PC-9 (cell line): ENCODE measurements around the gene S100A5. TPM values are rescaled to one million over a fixed set of nuclear protein-coding genes. Genes with fewer than 3 reads are reported as not detected.
"Not testable (repeated sequence)": the region's sequence is repeated elsewhere in the genome, so short reads cannot be mapped to it uniquely, and the experiment has no call there.

Experiments used
- BruUV-seq: library from RNA; stranded (reverse); fragments of 400-500 nt; replicated peaks from 2 replicates; lab custom pipeline; 2021; lab: Mats Ljungman, UMichigan
- CTCF ChIA-PET: fragments of 300-600 bp; sonication (Branson Sonifier 250); formaldehyde crosslinking; loops from one replicate; lab custom pipeline; 2022; ENCODE audit warnings: antibody characterized with exemption; lab: Charles Lee
- POLR2A ChIA-PET: fragments of 300-600 bp; sonication (Branson Sonifier 250); formaldehyde crosslinking; loops from one replicate; lab custom pipeline; 2022; ENCODE audit warnings: antibody characterized with exemption; ENCODE audit not compliant: unreplicated experiment; lab: Charles Lee
- DNase-seq, 2 experiments: peaks; one replicate each; pipeline versions ENCODE4 v3.0.0 to v3.0.0-alpha.2; 2015 to 2022; ENCODE audit warnings: mixed read lengths in 1 of 2
- H2AFZ ChIP-seq: fragments of 200-600 bp; sonication (generic); 2 replicates; pipeline ENCODE4 v1.8.1; 2017; ENCODE audit warnings: antibody characterized with exemption
- H3F3A ChIP-seq: fragments of 200-600 bp; sonication (generic); 2 replicates; pipeline ENCODE4 v1.8.1; 2017; ENCODE audit warnings: antibody characterized with exemption, mild to moderate bottlenecking, low read depth; ENCODE audit not compliant: insufficient read depth
- H3K27ac ChIP-seq: fragments of 200-600 bp; sonication (generic); 2 replicates; pipeline ENCODE4 v1.6.1; 2016; ENCODE audit warnings: mixed run types
- H3K27me3 ChIP-seq: fragments of 200-600 bp; sonication (generic); 2 replicates; pipeline ENCODE4 v1.6.1; 2016; ENCODE audit warnings: low read depth, mixed run types; ENCODE audit not compliant: insufficient read depth
- H3K36me3 ChIP-seq: fragments of 200-600 bp; sonication (generic); 2 replicates; pipeline ENCODE4 v1.6.1; 2016; ENCODE audit warnings: low read depth, mixed run types
- H3K4me1 ChIP-seq: fragments of 200-600 bp; sonication (generic); replicated peaks from 2 replicates; pipeline ENCODE4 v1.6.1; 2016; ENCODE audit warnings: mixed run types; ENCODE audit not compliant: insufficient read depth
- H3K4me2 ChIP-seq: fragments of 200-600 bp; sonication (generic); 2 replicates; pipeline ENCODE4 v1.6.1; 2017; ENCODE audit warnings: mixed run types
- H3K4me3 ChIP-seq: fragments of 200-600 bp; sonication (generic); 2 replicates; pipeline ENCODE4 v1.6.1; 2016; ENCODE audit warnings: mixed run types
- H3K79me2 ChIP-seq: fragments of 200-600 bp; sonication (generic); 2 replicates; pipeline ENCODE4 v1.6.1; 2017; ENCODE audit warnings: low read depth, mixed run types
- H3K9me2 ChIP-seq: fragments of 200-600 bp; sonication (generic); 2 replicates; pipeline ENCODE4 v1.8.1; 2017; ENCODE audit warnings: mild to moderate bottlenecking; ENCODE audit not compliant: insufficient read depth
- H3K9me3 ChIP-seq: fragments of 200-600 bp; sonication (generic); 2 replicates; pipeline ENCODE4 v1.8.1; 2016; ENCODE audit warnings: low read depth; ENCODE audit not compliant: insufficient read depth
- H4K20me1 ChIP-seq: fragments of 200-600 bp; sonication (generic); 2 replicates; pipeline ENCODE4 v1.8.1; 2017; ENCODE audit not compliant: insufficient read depth
- EZH2 ChIP-seq: fragments of 200-600 bp; sonication (generic); IDR thresholded peaks from 2 replicates; pipeline ENCODE4 v1.8.0; 2017; ENCODE audit warnings: antibody characterized with exemption, low read depth
- intact Hi-C: fragments of 100-400 bp; cut with micrococcal nuclease; formaldehyde crosslinking; loops from one replicate; pipeline ENCODE4 v1.10.0; 2022; ENCODE audit not compliant: unreplicated experiment
- total RNA-seq: library from RNA; stranded (reverse); gene quantifications from 2 replicates; pipeline ENCODE4 v1.2.3, GENCODE V29; 2021
- TF ChIP-seq, protein P1 (sequence below): fragments of 200-600 bp; sonication (generic); conservative IDR thresholded peaks from 2 replicates; pipeline ENCODE4 v1.6.1; 2017; ENCODE audit warnings: mixed run types, antibody characterized with exemption, mild to moderate bottlenecking, moderate library complexity

Gene S100A5
- total RNA-seq, 1 experiment from 2014 or later = 11.1 TPM

DNA sequence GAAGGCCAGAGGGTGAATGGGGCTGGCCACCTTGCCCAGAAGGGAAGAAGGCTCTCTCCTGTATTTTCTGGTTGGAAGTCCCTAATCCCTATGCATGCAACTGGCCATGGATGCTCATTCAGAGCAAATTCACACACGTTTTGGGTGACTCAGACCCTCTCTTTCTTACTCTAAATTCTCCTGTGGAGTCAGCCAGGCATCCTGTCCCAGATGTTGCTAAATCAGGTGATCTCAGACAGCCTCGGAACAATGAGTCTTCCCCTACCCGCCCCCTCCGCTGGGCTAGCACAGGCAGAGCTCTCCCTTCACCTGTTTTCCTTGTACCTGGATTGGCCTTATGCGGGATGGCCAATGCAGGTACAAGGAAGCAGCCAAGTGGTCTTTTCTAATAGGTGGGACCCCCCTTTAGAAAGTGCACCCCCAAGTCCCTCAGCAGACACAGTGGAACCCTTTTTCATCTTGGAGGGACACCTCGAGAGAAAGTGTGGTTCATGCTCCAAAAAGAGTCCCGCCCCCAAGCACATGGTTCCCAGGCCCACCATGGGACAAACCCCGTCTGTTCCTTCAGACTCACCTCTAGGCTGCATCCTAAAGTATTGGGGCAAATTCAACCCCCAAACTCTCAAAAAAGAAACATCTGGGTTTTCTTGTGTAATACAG is 13.6 kb downstream of the S100A5 start:
- DNase-seq = no peak
- no peaks in the 10 kb centered on the region for H3K27me3 ChIP-seq
- peaks cover 32% of the 10 kb centered on the region; the same call in 1 of the 2 replicates for H3F3A ChIP-seq
- no peak overlapping the region for H2AFZ ChIP-seq
- H3K9me2 ChIP-seq = no peaks in the 10 kb centered on the region
- intact Hi-C loops = no loop called here
- peaks cover 6% of the 10 kb centered on the region for H3K4me1 ChIP-seq
- TF ChIP-seq, protein P1, sequence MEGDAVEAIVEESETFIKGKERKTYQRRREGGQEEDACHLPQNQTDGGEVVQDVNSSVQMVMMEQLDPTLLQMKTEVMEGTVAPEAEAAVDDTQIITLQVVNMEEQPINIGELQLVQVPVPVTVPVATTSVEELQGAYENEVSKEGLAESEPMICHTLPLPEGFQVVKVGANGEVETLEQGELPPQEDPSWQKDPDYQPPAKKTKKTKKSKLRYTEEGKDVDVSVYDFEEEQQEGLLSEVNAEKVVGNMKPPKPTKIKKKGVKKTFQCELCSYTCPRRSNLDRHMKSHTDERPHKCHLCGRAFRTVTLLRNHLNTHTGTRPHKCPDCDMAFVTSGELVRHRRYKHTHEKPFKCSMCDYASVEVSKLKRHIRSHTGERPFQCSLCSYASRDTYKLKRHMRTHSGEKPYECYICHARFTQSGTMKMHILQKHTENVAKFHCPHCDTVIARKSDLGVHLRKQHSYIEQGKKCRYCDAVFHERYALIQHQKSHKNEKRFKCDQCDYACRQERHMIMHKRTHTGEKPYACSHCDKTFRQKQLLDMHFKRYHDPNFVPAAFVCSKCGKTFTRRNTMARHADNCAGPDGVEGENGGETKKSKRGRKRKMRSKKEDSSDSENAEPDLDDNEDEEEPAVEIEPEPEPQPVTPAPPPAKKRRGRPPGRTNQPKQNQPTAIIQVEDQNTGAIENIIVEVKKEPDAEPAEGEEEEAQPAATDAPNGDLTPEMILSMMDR = no peak
- TF ChIP-seq EZH2 = no peak
- no peak overlapping the region for H3K27ac ChIP-seq
- H3K4me3 ChIP-seq = no peak overlapping the region
- ChIA-PET POLR2A (interaction anchor here (0.6 to 0.7 kb wide), 2 partner anchors 41 to 89 kb away, joined by 3 to 7 read pairs; partner anchors contain the start of gene S100A14), CTCF (no interaction called here)
- no peaks in the 10 kb centered on the region for H3K36me3 ChIP-seq
- BruUV-seq = no TSS peak
- no peaks in the 10 kb centered on the region for H3K79me2 ChIP-seq
- H3K4me2 ChIP-seq = no peak overlapping the region
- H4K20me1 ChIP-seq = no peaks in the 10 kb centered on the region
- no peaks in the 10 kb centered on the region for H3K9me3 ChIP-seq

DNA sequence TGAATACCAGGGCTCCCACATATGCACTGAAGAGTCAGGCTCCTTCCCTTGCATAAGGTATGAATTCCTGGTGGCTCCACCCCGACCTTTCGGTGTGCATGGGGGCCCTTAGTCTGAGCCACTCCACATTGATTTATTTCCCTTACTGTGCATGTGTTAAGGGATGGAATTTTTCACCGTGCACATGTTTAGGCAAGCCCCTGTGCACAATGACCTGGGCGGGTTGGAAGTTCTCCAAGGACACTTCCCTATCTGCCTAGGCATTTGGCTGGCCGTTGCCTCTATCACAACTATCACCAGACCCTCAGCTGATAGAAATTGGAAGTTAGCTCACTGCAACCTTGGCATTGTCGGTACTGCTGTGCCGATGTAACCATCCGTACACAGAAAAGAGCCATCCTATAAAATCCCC is 14.6 kb downstream of the S100A5 start:
- Histone ChIP-seq H3K4me1 (peaks cover 8% of the 10 kb centered on the region), H3K4me3 (no peak overlapping the region), H4K20me1 (no peaks in the 10 kb centered on the region), H2AFZ (no peak overlapping the region), H3K9me2 (no peaks in the 10 kb centered on the region), H3K36me3 (no peaks in the 10 kb centered on the region), H3K4me2 (no peak overlapping the region), H3K27ac (no peak overlapping the region), H3K27me3 (no peaks in the 10 kb centered on the region), H3K9me3 (no peaks in the 10 kb centered on the region), H3K79me2 (no peaks in the 10 kb centered on the region), H3F3A (peaks cover 27% of the 10 kb centered on the region; the same call in 1 of the 2 replicates)
- intact Hi-C loops = no loop called here
- CTCF ChIA-PET = no interaction called here
- no peak for DNase-seq
- BruUV-seq = no TSS peak
- TF ChIP-seq, protein P1 = no peak
- TF ChIP-seq EZH2 = no peak
- POLR2A ChIA-PET = interaction anchor here (0.6 kb wide), 1 partner anchor 90 kb away, joined by 3 read pairs; the partner anchor contains the start of gene S100A14

DNA sequence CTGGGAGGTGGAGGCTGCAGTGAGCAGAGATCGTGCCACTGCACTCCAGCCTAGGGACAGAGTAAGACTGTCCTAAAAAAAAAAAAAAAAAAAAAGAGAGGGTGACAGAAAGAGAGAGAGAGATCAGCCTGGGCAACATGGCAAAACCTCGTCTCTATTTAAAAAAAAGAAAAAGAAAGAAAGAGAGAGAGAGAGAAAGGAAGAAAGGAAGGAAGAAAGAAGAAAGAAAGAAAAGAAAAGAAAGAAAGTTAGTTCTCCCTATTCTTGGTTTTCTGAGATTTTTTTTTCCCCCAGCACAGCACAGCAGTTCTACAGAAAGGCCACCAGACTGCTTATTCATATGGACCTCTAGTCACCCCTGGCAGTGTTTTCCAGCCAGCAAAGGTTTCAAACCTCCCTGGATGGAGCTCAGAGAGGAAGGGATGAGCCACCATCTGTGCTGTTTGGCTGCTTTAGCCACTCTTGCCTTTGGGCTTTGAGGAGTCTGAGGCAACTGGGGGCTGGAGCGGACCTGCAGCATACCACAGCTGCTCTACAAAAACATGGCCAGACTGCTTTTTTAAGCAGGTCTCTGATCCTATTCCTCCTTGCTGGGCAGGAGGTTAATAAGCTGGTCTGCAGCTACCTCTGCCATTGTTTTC is 15.5 kb downstream of the S100A5 start:
- Histone ChIP-seq H3K9me3 (no peaks in the 10 kb centered on the region), H3K79me2 (no peaks in the 10 kb centered on the region), H3K27ac (no peak overlapping the region), H3K36me3 (no peaks in the 10 kb centered on the region), H3K4me1 (peaks cover 17% of the 10 kb centered on the region), H3K27me3 (no peaks in the 10 kb centered on the region), H2AFZ (no peak overlapping the region), H3K9me2 (no peaks in the 10 kb centered on the region), H3K4me2 (no peak overlapping the region), H3K4me3 (no peak overlapping the region), H4K20me1 (no peaks in the 10 kb centered on the region), H3F3A (peaks cover 30% of the 10 kb centered on the region; the same call in 1 of the 2 replicates)
- DNase-seq = no peak
- no peak for TF ChIP-seq EZH2
- TF ChIP-seq, protein P1 = no peak
- ChIA-PET POLR2A (no interaction called here), CTCF (no interaction called here)
- intact Hi-C loops = no loop called here
- BruUV-seq = no TSS peak

DNA sequence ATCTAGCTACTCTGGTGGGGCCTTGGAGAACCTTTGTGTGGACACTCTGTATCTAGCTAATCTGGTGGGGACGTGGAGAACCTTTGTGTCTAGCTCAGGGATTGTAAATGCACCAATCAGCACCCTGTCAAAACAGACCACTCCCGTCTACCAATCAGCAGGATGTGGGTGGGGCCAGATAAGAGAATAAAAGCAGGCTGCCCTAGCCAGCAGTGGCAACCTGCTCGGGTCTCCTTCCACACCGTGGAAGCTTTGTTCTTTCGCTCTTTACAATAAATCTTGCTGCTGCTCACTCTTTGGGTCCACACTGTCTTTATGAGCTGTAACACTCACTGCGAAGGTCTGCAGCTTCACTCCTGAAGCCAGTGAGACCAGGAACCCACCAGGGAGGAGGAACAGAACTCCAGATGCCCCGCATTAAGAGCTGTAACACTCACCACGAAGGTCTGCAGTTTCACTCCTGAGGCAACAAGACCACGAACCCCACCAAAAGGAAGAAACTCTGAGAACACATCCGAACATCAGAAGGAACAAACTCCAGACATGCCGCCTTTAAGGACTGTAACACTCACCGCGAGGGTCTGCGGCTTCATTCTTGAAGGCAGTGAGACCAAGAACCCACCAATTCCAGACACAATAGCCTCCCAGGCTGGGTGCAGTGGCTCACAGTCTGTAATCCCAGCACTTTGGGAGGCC is 18.2 kb downstream of the S100A5 start:
- intact Hi-C loops, BruUV-seq, H4K20me1 ChIP-seq, H2AFZ ChIP-seq, DNase-seq, H3K9me2 ChIP-seq, CTCF ChIA-PET, H3K27me3 ChIP-seq, H3K27ac ChIP-seq, H3K79me2 ChIP-seq, POLR2A ChIA-PET, H3K4me2 ChIP-seq, H3K4me3 ChIP-seq, H3K9me3 ChIP-seq, H3K36me3 ChIP-seq: not testable (repeated sequence)
- peaks cover 37% of the 10 kb centered on the region for H3F3A ChIP-seq
- H3K4me1 ChIP-seq = peaks cover 17% of the 10 kb centered on the region
